GM12872 (cell line): Measurements from ENCODE around the gene SHMT2.

Experiments
- TF ChIP-seq, protein P1 (sequence below): IDR thresholded peaks from 3 replicates; pipeline ENCODE4 v1.5.1; 2011; ENCODE audit warnings: low read depth, mild to moderate bottlenecking, low read length, moderate library complexity; ENCODE audit not compliant: insufficient read depth

SHMT2 gene

DNA sequence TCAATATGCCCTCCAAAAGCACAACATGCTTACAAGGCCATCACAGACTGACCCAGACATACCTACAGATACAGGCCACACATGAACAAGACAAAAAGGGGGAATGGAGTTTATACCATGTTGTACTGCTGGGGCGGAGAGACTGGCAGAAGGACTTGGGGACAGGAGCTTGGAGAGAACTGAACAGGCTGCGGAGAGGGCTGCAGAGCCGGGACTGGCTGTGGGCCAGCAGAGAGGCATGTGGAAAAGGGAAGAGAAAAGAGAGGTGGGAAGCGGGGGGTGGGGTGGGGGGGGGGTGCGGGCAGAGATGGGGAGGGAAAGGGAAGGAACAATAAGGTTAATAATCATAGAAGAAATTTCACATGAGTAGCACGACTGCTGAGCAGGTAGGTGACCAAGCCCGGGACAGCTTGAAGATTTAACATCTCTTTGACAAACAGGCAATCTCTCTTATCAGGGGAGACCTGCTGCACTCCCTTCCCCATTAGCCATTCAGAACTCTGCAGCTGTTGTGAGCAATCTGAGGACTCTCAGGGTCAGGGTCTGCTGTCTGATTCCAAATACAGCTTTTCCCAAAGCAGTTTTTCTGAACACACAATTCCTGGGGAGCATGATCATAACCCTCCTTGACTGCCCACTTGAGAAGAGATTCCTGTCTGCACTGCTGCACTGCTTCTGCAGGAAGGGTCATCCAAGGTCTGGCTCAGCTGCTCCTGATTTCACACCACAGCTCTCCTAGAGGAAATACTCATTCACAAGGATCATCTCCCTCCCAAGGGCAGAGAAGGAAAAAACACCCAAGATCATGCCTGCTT, 43.0 kb downstream of the SHMT2 start:
- TF ChIP-seq, protein P1, sequence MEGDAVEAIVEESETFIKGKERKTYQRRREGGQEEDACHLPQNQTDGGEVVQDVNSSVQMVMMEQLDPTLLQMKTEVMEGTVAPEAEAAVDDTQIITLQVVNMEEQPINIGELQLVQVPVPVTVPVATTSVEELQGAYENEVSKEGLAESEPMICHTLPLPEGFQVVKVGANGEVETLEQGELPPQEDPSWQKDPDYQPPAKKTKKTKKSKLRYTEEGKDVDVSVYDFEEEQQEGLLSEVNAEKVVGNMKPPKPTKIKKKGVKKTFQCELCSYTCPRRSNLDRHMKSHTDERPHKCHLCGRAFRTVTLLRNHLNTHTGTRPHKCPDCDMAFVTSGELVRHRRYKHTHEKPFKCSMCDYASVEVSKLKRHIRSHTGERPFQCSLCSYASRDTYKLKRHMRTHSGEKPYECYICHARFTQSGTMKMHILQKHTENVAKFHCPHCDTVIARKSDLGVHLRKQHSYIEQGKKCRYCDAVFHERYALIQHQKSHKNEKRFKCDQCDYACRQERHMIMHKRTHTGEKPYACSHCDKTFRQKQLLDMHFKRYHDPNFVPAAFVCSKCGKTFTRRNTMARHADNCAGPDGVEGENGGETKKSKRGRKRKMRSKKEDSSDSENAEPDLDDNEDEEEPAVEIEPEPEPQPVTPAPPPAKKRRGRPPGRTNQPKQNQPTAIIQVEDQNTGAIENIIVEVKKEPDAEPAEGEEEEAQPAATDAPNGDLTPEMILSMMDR: no peak

DNA sequence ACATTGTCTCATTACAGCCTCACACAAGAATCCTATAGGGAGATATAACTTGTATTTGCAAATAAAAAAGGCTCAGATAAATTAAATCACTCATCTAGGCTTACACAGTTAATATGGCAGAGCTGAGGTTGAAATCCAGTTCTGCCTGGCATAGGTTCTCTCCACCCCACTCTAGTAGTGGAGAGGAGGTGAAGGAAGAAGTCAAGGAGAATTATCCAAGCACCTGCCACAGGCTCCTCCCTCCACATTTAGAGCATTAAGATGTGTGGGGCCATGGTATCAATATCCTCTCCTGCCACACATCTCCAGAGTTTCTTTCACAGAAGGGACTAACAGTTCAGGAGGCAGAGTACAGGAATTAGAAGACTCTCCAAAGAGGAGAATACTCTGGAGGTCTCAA, 44.0 kb downstream of the SHMT2 start:
- TF ChIP-seq, protein P1: no peak

DNA sequence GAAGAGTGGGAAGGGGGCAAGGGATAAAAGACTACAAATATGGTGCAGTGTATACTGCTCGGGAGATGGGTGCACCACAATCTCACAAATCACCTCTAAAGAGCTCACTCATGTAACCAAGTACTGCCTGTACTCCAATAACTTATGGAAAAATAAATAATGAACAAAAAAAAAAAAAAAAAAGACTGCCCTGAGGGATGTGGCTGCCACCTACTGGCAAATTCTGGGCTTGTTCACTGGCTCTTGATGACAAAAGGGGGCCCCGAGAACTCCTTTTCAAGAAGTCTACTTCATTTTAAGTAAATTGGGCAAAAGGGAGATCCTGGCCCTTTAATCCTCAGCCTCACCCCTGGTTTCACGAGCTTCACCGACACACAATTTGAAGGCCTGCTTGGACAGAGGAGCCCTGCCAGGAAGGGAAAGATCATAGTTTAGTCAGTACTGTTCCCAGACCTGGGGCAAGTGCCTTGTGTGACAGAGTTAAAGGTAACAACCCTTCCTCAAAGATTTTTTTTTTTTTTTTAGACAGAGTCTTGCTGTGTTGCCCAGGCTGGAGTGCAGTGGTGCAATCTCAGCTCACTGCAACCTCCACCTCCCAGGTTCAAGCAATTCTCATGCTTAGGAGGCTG, 47.5 kb downstream of the SHMT2 start:
- TF ChIP-seq, protein P1: peak; percentile 49; the same call in 2 of the 3 replicates

DNA sequence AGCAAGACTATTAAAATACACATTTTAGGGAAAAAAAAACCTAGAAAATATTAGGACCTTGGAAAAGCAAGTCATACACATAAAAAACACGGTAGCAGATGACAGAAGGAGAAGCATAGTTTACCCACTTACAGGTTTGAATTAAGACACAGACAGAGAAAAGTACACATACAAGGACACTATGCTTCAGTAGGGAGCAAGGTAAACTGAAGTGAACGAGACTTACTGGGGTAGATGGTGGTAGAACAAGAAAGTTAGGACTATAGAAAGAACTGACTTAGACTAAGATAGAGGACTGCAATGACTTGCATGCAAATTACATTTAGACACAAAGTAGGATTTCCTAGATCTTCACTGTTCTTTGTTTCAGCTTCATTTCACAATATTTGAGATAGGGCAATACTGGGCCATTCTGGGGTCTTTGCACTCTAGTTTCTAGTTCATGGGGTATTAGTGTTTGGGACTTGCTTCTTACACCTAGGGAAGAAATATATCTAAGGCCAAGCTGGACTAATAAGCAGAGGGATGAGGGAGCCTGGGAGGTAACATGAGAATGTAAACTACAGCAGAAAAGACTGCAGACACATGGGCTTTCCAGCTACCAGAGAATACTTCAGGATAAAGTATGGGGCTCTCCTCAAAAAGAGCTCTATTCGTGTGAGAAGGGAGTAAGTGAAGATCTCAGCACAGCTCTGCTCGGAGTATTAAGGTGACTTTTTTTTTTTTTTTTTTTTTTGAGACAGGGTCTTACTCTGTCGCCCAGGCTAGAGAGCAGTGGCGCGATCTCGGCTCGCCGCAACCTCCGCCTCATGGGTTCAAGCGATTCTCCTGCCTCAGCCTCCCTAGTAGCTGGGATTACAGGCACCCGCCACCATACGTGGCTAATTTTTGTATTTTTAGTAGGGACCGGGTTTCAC, 49.2 kb downstream of the SHMT2 start:
- TF ChIP-seq, protein P1: no peak

DNA sequence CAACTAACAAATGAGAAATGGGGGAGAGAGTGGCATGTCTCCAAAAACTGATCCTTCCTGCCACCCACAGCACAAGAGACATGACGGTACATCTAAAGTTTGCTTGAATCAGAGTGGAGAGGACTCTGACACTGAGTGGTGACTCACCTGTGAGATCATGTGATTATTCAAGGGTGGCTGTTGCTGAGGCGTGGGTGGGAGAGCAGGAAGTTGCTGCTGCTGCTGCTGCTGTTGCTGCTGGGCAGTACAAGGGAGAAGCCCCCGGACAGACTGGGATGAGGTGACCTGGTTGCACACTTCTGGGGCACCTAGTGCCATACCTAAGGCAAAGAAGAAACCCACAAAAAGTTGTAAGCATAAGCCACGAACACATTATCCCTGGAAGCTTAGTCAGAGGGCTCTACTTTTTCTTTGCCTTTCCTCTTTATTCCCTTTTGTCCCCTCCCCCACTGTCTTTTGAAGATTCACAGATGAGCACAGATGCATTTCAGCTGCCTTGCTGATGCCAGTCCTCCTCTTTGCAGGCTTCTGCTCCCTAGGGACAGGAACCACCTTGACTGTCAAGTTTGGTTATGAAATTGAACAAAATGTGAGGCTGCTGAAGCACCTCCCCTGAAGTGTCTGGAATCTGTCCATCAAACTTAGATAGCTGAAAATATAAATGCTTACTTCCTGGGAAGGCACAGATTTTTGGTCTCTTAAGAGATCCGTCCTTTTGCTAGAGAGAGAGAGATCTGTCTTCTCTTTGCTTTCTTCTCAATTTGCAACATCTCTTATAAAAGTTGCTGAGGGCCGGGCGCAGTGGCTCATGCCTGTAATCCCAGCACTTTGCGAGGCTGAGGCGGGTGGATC, 50.9 kb downstream of the SHMT2 start:
- TF ChIP-seq, protein P1: no peak
